Measurements from ENCODE around the gene PRKAG2.
"Not testable (repeated sequence)": the region's sequence is repeated elsewhere in the genome, so short reads cannot be mapped to it uniquely, and the experiment has no call there.

Gene PRKAG2

GRCh38 chr7:151851145-151851751, 25.7 kb downstream of the PRKAG2 start:
- FAIRE-seq (no peak), DNase-seq (ENCODE audit: low spot score) (no peak)

- DNase-seq (ENCODE audit: low spot score) = no peak
- no peak for FAIRE-seq
These were observed 26.3 kb downstream of the PRKAG2 start for GRCh38 chr7:151850491-151851124.

- DNase-seq (ENCODE audit: low spot score) (no peak), FAIRE-seq (no peak)
These were observed 27.0 kb downstream of the PRKAG2 start for GRCh38 chr7:151849879-151850260.

GRCh38 chr7:151849008-151849878, 27.7 kb downstream of the PRKAG2 start:
- FAIRE-seq (no peak), DNase-seq (ENCODE audit: low spot score) (no peak)

GRCh38 chr7:151847681-151848081, 29.2 kb downstream of the PRKAG2 start:
- FAIRE-seq = no peak
- DNase-seq (ENCODE audit: low spot score) = no peak

- DNase-seq (ENCODE audit: low spot score) (no peak), FAIRE-seq (no peak)
These were observed 29.8 kb downstream of the PRKAG2 start for GRCh38 chr7:151847136-151847535.

DNA sequence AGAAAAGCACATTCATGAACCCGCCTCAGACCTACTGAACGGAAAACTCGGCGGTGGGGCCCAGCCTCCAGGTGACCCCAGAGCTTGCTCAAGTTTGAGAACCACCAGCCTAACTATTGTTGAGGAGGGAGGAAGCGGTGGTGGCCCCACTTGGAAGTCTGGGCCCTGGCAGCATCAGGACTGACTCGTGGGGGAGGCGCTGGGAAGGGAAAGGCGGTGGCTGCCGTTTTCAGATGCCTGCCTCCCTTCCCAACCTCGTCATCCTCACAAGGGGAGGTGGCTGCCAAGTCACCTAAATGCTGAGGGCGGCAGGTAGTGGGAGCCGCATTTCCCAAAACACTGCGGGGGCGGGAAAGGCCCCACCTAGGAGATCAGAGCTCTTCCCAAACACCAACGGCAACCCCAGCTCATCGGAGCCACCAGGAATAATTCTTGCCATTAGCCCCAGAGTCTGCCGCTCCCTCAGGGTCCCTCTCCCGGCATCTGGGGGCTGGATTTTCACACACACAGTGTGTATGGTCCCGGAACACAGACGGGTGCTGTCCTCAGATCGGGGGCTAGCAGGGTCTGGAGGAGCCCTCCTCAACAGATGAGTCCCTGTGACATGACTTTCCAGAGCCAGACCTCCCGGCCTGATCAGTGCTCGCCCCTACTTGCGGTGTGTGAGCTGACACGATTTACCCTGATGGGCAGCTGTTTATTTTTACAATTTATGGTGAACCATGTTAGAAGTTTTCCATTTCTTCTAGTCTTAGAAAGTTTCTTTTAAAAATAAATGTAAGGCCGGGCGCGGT, 31.3 kb downstream of the PRKAG2 start:
- DNase-seq (ENCODE audit: low spot score) (no peak), FAIRE-seq (no peak)

DNA sequence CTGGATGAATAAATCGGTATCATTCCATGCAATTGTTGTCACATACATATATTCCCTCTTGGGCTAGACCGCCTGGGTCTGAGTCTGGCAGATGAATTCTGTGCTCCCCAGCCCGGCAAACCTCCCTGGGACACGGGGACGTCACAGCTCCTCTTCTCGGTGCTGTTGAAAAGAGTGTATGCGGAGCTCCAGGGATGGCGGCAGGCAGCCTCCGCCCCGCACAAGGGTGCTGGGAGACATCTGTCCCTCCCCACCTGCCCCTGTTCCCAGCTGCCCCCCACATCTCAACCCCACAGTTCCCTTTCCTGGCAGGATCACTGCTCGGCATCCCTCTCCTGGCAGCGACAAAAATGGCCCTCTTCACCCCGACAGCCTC, 32.1 kb downstream of the PRKAG2 start:
- FAIRE-seq (no peak), DNase-seq (ENCODE audit: low spot score) (no peak)

GRCh38 chr7:151844071-151844824, 32.7 kb downstream of the PRKAG2 start:
- DNase-seq (ENCODE audit: low spot score) = peak; percentile 60
- no peak for FAIRE-seq

- DNase-seq (ENCODE audit: low spot score) (no peak), FAIRE-seq (no peak)
These were observed 33.7 kb downstream of the PRKAG2 start for GRCh38 chr7:151843181-151843580.

- not testable (repeated sequence) for FAIRE-seq
These were observed 35.4 kb downstream of the PRKAG2 start for GRCh38 chr7:151841395-151842051.

DNA sequence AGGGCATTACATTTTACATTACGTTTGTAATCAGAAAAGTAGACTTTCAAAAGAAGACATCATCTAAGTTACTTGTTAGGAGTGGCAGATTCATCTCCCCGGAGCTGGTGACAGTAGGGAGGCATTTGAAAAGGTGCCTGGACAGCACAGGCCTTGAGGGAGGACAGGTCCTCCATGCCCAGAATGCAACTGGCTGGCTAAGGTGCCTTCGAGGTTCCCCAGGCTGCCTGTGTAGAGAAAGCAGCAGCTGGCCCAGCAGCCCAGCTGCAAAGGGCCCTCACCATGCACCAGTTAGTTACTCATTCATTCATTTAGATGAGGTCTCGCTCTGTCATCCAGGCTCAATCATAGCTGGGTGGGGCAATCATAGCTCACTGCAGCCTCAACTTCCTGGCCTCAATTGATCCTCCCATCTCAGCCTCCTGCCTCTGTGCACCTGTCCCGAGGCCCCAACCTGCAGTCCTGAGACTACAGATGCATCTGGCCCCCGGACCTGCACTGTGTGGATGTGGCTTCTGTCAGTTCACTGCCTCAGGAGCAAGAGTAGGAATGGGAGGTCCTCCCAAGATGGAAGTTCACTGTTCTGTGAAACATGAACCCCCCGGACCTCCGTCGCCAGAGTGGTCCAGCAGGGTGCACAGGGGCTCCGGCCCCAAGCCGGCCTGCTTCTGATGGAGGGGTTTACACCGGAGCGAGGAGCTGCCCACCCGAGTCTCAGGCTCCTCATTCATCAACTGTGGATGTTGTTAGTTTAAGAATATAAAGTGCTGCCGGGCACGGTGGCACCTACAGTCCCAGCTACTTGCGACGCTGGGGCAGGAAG, 36.6 kb downstream of the PRKAG2 start:
- no peak for FAIRE-seq
- no peak for DNase-seq (ENCODE audit: low spot score)

More at GRCh38 chr7:151841395-151842051, 35.4 kb downstream of the PRKAG2 start:
- not testable (repeated sequence) for DNase-seq (ENCODE audit: low spot score)

GRCh38 chr7:151839451-151839921, 37.4 kb downstream of the PRKAG2 start:
- no peak for DNase-seq (ENCODE audit: low spot score)

DNA sequence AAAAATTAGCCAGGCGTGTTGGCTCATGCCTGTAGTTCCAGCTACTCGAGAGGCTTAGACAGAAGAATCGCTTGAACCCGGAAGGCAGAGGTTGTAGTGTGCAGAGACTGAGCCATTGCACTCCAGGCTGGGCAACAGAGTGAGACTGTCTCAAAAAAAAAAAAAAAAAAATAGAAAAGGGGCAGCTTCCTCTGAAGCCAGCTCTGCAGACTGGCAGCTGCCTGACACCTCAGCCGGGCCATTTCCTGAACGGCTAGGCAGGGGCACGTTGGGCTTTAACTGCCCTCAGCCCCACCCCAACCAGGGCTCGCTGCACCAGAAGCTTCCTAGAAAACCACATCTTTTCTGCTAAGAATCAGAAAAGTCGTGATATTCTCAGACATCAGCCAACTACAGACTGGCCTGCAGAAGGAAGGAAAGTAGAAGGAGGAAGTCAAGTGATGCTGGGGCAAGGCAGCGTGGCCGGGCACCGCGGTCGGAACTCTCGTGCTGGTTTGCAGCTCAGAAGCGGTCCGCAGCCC, 38.0 kb downstream of the PRKAG2 start:
- no peak for DNase-seq (ENCODE audit: low spot score)
- no peak for FAIRE-seq

More at GRCh38 chr7:151839451-151839921, 37.4 kb downstream of the PRKAG2 start:
- FAIRE-seq = no peak

- DNase-seq (ENCODE audit: low spot score) (no peak), FAIRE-seq (no peak)
These were observed 38.8 kb downstream of the PRKAG2 start for GRCh38 chr7:151838072-151838471.

DNA sequence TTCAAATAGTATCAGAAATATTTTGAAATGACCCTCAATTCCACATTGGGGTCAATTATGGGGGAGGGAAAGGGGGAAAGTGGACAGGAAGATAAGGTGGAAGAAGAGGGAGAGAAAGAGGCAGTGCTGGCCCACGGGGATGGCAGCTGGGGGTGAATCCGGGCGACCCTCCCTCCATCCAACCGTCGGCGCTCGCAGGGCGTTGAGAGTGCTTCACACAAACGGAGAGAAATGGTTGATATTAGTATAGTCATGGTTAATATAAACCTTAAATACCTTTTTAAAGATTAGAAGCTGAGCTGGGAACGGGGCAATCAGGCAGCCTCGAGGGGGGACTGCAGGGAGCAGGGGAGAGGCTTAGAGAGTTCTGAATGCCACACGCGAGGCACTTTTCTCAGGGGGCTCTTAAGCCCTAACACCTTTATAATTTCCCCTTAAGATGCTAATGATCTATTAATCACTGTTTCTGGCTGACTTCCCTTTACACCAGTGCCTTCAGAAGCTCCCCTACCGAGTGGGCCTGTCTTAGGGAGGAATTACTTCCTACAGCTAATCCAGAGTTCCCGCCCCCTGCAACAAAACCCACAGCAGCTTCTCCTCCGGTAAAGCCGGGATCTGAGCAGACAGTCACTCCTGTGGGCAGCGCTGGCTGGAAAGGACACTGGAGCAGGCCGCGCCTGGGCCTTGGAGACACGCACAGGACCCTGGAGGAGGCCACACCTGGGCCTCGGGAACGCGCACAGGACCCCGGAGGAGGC, 39.5 kb downstream of the PRKAG2 start:
- no peak for DNase-seq (ENCODE audit: low spot score)
- no peak for FAIRE-seq

DNA sequence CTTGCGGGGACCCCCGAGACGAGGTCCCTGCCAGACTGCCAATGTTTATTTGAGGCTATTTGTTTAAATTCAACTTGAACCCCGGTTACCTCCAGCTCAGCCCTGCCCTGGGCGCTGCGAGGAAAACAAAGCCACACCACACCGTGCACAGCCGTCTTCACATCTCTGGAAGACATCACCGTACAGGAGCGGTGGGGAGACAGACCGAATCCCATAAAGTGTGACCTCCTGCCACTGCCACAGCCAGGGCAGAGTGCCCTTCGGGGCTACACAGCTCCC, 40.0 kb downstream of the PRKAG2 start:
- FAIRE-seq (no peak), DNase-seq (ENCODE audit: low spot score) (no peak)

DNA sequence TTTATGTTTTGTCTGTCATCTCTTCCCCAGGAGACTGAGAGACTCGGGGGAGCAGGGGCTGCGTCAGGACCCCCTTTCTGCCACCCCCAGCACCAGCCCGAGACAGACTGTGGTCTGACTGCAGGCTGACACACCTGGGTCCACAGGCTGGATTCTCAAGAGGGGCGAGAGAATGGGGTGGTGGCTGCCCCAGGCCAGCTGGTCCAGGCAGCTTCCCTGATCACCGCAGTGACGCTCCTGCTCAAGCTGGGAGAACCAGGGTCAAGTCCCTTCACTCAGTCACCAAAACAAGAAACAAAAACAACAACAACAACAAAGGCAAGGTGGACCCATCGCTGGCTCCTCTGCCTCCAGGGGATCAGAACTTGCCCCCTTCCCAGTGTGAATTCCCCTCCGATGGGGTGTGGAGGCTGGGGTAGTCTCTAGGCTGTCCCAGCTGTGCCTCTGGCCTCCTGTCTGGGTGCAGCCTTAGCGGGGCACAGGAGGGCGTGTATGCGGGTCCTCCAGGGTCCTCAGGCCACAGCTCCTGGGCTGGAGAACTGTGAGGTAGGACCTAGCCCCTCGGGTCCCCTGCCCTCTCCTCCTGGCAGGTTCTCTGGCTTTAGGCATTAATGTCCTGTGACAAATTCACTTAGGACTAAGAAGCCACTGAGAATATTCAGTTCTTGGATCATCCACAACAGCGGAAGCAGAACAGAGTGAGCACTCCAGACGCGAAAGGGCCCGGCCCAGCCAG, 40.6 kb downstream of the PRKAG2 start:
- DNase-seq (ENCODE audit: low spot score) (no peak), FAIRE-seq (no peak)

All from RCC 7860 (cell line).